Coronary artery (tissue), 2 donors: Measurements from ENCODE around the gene ADAMTS3.
A peak's percentile ranks its signal among the peaks of the same experiment; 100 is the strongest.

ENCODE experiments used
- DNase-seq: peaks from one replicate; pipeline ENCODE4 v3.0.0-alpha.2; 2017; ENCODE audit warnings: low spot score
- H3K27ac ChIP-seq, 2 donors: fragments of 200-600 bp; sonication (generic); one replicate each; pipeline ENCODE4 v1.5.1; 2016 to 2019
- H3K4me3 ChIP-seq: fragments of 200-600 bp; sonication (generic); 2 replicates; pipeline ENCODE4 v1.5.1; 2016; ENCODE audit warnings: mild to moderate bottlenecking, moderate library complexity
- CTCF ChIP-seq: fragments of 200-600 bp; sonication (generic); IDR thresholded peaks from one replicate; pipeline ENCODE4 v1.5.1; 2019; ENCODE audit warnings: antibody characterized with exemption

Gene ADAMTS3

GRCh38 chr4:72473434-72473900, 95.6 kb downstream of the ADAMTS3 start:
- no peak overlapping the region for H3K4me3 ChIP-seq
- no peak for TF ChIP-seq CTCF
- DNase-seq, result no peak
- H3K27ac ChIP-seq, result no peak overlapping the region

DNA sequence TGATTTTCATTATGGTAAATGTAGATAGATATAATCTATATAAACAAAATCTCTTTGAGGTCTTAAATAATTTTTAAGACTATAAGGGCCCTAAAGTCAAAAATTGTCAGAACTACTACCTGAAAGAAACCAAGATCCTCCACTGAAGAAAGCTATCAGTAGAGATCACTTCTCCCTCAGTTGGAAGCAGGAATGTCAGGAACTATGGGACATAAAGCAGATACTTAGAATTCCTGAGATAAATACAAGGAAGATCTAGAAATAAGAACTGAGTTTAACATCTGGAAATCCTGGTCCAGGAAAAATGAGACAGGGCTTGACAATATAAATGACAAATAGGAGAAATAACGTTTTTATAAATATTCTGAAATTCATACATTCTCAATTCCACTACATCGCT, 97.2 kb downstream of the ADAMTS3 start:
- no peak overlapping the region for H3K4me3 ChIP-seq
- no peak for TF ChIP-seq CTCF
- DNase-seq, result no peak
- H3K27ac ChIP-seq, result no peak overlapping the region

DNA sequence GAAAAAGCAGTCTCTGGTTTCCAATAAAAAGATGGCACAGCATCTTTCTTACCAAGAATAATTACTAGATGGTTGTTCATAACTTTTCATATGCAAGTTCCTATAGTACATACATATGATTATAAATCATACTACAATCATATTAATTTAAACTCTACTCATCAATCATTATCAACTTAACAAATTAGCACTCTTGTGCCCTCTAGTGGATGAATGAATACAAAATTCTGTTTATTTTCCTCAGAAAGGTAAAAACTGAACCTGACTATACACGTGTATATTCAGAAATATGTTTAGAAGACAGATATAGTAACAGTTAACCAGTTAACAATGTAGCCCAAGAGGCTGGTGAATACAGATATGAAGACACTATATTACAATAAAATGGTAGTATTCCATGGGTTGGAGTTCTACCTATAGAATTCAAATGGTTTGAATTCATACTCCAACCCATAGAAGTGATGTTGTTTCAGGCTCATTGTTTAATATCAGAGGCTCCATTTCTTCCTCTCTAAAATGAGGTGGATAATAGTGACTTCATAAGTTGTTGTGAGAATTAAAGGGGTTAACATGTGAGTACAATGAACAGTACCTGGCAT, 100.0 kb downstream of the ADAMTS3 start:
- Histone ChIP-seq H3K4me3 (no peak overlapping the region), H3K27ac (no peak overlapping the region)
- no peak for TF ChIP-seq CTCF
- no peak for DNase-seq

DNA sequence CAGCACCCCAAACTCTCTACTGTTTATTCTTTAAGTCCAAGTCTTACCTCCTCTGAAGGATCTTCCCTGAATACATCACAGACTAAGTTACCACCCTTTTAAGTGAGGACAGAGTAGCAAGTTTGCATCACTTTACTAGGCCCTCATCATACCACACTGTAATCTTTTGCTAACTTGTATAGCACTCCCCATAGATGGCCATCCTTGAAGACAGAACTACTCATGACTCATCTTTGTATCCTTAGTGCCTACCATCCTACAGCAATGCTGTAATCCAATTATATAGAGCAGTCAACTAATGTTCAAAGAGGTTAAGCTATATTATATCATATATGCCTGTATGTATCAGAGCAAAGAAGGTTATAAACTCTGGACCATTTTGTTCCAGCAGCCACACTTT, 101.4 kb downstream of the ADAMTS3 start:
- no peak for DNase-seq
- H3K27ac ChIP-seq, result no peak overlapping the region
- no peak for TF ChIP-seq CTCF

GRCh38 chr4:72463724-72464123, 105.3 kb downstream of the ADAMTS3 start:
- Histone ChIP-seq H3K27ac (no peak overlapping the region), H3K4me3 (no peak overlapping the region)
- TF ChIP-seq CTCF, result no peak
- no peak for DNase-seq

More for the DNA sequence above, 101.4 kb downstream of the ADAMTS3 start:
- H3K4me3 ChIP-seq, result no peak overlapping the region

DNA sequence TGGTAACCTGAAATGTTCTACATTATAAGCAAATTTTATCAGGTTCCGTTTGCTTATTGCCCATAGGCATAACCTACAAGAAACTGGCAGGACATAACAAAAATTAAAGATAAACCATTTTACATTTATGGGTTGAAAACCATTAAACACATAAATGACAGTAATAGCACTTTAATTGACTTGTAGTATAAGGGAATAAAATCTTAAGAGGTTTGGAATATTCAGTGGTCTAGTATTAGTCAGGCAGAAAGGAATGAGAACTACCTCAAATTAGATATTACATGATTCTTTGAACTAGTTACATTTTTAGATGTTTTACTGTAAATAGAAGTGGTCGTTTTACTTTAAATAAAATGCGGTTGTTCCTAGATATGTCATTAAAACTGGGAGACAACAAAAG, 111.9 kb downstream of the ADAMTS3 start:
- no peak for TF ChIP-seq CTCF
- Histone ChIP-seq H3K27ac (no peak overlapping the region), H3K4me3 (no peak overlapping the region)
- DNase-seq, result no peak

- peak overlapping the region; percentile 23 to 30 for H3K27ac ChIP-seq
- DNase-seq, result no peak
- no peak for TF ChIP-seq CTCF
These were observed 117.7 kb downstream of the ADAMTS3 start for GRCh38 chr4:72451349-72451748.

More at GRCh38 chr4:72451349-72451748, 117.7 kb downstream of the ADAMTS3 start:
- H3K4me3 ChIP-seq, result no peak overlapping the region
